Body of pancreas (tissue), 4 donors: Measurements from ENCODE around the gene CYSRT1. TPM values are rescaled to one million over a fixed set of nuclear protein-coding genes. Genes with fewer than 3 reads are reported as not detected.

Source experiments
- ATAC-seq: fragments of 150-250 bp; one replicate; pipeline ENCODE4 v1.9.1; 2016
- DNase-seq, 4 donors: peaks; one replicate each; pipeline ENCODE4 v3.0.0-alpha.2; 2019
- H3K27ac ChIP-seq, 4 donors: fragments of 200-600 bp; sonication (generic); 1 replicate in 3 of 4; 2 replicates in 1 of 4; pipeline versions ENCODE4 v1.5.1 to v1.6.1; 2016 to 2019; ENCODE audit warnings: mild to moderate bottlenecking in 1 of 4, mixed read lengths in 1 of 4, moderate library complexity in 1 of 4
- H3K27me3 ChIP-seq, 2 donors: fragments of 200-600 bp; sonication (generic); one replicate each; pipeline ENCODE4 v1.6.0; 2016; ENCODE audit warnings: mild to moderate bottlenecking in 1 of 2
- H3K36me3 ChIP-seq, 2 donors: fragments of 200-600 bp; sonication (generic); replicated peaks in 1 of 2; 2 replicates each; pipeline ENCODE4 v1.5.1; 2016; ENCODE audit warnings: low read depth in 2 of 2; ENCODE audit not compliant: insufficient read depth in 1 of 2
- H3K4me1 ChIP-seq: fragments of 200-600 bp; sonication (generic); one replicate; pipeline ENCODE4 v1.6.0; 2016
- H3K4me3 ChIP-seq, 2 donors: fragments of 200-600 bp; sonication (generic); 1 replicate in 1 of 2; 2 replicates in 1 of 2; pipeline ENCODE4 v1.5.1; 2016 to 2019
- H3K9me3 ChIP-seq, 3 donors: fragments of 200-600 bp; sonication (generic); 1 replicate in 2 of 3; 2 replicates in 1 of 3; pipeline ENCODE4 v1.5.1; 2016
- CTCF ChIP-seq, 7 experiments: fragments of 450-650 bp in 4 of 7; fragments of 200-600 bp in 3 of 7; sonication (generic) in 3 of 7; IDR thresholded peaks; one replicate each; pipeline ENCODE4 v1.5.1; 2016 to 2019; ENCODE audit warnings: antibody characterized with exemption in 7 of 7
- POLR2A ChIP-seq, 3 donors: fragments of 450-650 bp; IDR thresholded peaks; one replicate each; pipeline ENCODE4 v1.6.1; 2016; ENCODE audit warnings: antibody characterized with exemption in 3 of 3, mild to moderate bottlenecking in 2 of 3
- WGBS, 2 donors: methylation state at CpG; one replicate each; pipeline ENCODE4 v1.1.5; 2017; 5-methylcytosine and 5-hydroxymethylcytosine counted together
- intact Hi-C: fragments of 100-400 bp; cut with DNase I; formaldehyde crosslinking; loops from one replicate; pipeline ENCODE4 v1.15.1; 2023
- total RNA-seq, 2 donors: library from RNA; depleted of rRNA; stranded (reverse); fragments of >200 nt; gene quantifications; one replicate each; pipeline ENCODE4 v1.1.0, GENCODE V29; 2016

The CYSRT1 gene
- total RNA-seq, 2 donors from 2014 or later = not detected

- no peak for TF ChIP-seq POLR2A (IDR thresholded peaks at IDR 0.05)
- no peak for TF ChIP-seq CTCF (IDR thresholded peaks at IDR 0.05)
- intact Hi-C loops = loop anchor here (5.0 kb wide), 1 partner anchor 39 kb away; the partner anchor contains the start of gene SLC34A3
- no peak for ATAC-seq
- Histone ChIP-seq H3K9me3 (no peaks in the 10 kb centered on the region), H3K27ac (peak overlapping the region; percentile 92 to 99 (median 92)), H3K27me3 (no peaks in the 10 kb centered on the region), H3K4me3 (no peak overlapping the region), H3K4me1 (peaks cover 99% of the 10 kb centered on the region), H3K36me3 (peaks cover 0 to 2% of the 10 kb centered on the region in 2 donors)
- DNase-seq = peak in 1 of 4 donors; percentile 32
- 52 to 62% methylated on average over 14 of the region's 14 CpGs for WGBS, 2 donors
Observed at GRCh38 chr9:137193771-137194170, 31.2 kb upstream of the CYSRT1 start.

- 19 to 52% methylated on average over 3 to 10 of the region's 16 CpGs for WGBS, 2 donors
- H3K4me1 ChIP-seq = peaks cover 100% of the 10 kb centered on the region
Observed at GRCh38 chr9:137194388-137194787, 30.6 kb upstream of the CYSRT1 start.

GRCh38 chr9:137194909-137195308 is 30.1 kb upstream of the CYSRT1 start:
- WGBS, 2 donors = 26 to 31% methylated on average over 10 of the region's 10 CpGs
- H3K27ac ChIP-seq = peak overlapping the region; percentile 92 to 99 (median 92)
- DNase-seq (peak; percentile 74 to 89 (median 84)), ATAC-seq (peak; percentile 25)
- no peaks in the 10 kb centered on the region for H3K9me3 ChIP-seq
- H3K4me1 ChIP-seq = peaks cover 98% of the 10 kb centered on the region
- peaks cover 0 to 2% of the 10 kb centered on the region in 2 donors for H3K36me3 ChIP-seq
- intact Hi-C loops = loop anchor here (5.0 kb wide), 1 partner anchor 37 kb away; the partner anchor contains the start of gene SLC34A3
- TF ChIP-seq POLR2A (IDR thresholded peaks at IDR 0.05) (peak; percentile 28 to 59 (median 51)), CTCF (IDR thresholded peaks at IDR 0.05) (no peak)
- no peaks in the 10 kb centered on the region for H3K27me3 ChIP-seq
- no peak overlapping the region for H3K4me3 ChIP-seq

More at GRCh38 chr9:137194388-137194787, 30.6 kb upstream of the CYSRT1 start:
- Histone ChIP-seq H3K4me3 (no peak overlapping the region), H3K27ac (peak overlapping the region; percentile 92 to 99 (median 92)), H3K9me3 (no peaks in the 10 kb centered on the region), H3K27me3 (no peaks in the 10 kb centered on the region), H3K36me3 (peaks cover 0 to 2% of the 10 kb centered on the region in 2 donors)
- TF ChIP-seq POLR2A (IDR thresholded peaks at IDR 0.05) (no peak), CTCF (IDR thresholded peaks at IDR 0.05) (no peak)
- intact Hi-C loops = loop anchor here (5.0 kb wide), 1 partner anchor 38 kb away; the partner anchor contains the start of gene SLC34A3
- ATAC-seq (peak; percentile 41), DNase-seq (peak; percentile 85 to 94 (median 90))

GRCh38 chr9:137195525-137196220 is 29.3 kb upstream of the CYSRT1 start:
- H3K4me3 ChIP-seq = no peak overlapping the region
- H3K27ac ChIP-seq = peak overlapping the region; percentile 92 to 99 (median 92)
- ATAC-seq (peak; percentile 9), DNase-seq (peak; percentile 78 to 88 (median 85))
- peaks cover 90% of the 10 kb centered on the region for H3K4me1 ChIP-seq
- TF ChIP-seq POLR2A (IDR thresholded peaks at IDR 0.05) (peak in 1 of 3 donors; percentile 39), CTCF (IDR thresholded peaks at IDR 0.05) (no peak)
- WGBS, 2 donors = 18 to 21% methylated on average over 16 to 21 of the region's 21 CpGs
- intact Hi-C loops = no loop called here
- peaks cover 0 to 2% of the 10 kb centered on the region in 2 donors for H3K36me3 ChIP-seq
- no peaks in the 10 kb centered on the region for H3K9me3 ChIP-seq
- no peaks in the 10 kb centered on the region for H3K27me3 ChIP-seq
